Osteoblast (primary cell): Measurements from ENCODE around the gene RANBP2. TPM values are rescaled to one million over a fixed set of nuclear protein-coding genes. Genes with fewer than 3 reads are reported as not detected.

Source experiments
- DNase-seq: peaks from one replicate; pipeline ENCODE4 v3.0.0; 2011; ENCODE audit warnings: low spot score, mixed read lengths; ENCODE audit not compliant: insufficient read length; ENCODE audit errors: missing footprints
- H2AFZ ChIP-seq: 2 replicates; pipeline ENCODE4 v1.6.0; 2011; ENCODE audit warnings: mild to moderate bottlenecking, low read length
- H3K27ac ChIP-seq: 2 replicates; pipeline ENCODE4 v1.5.1; 2011; ENCODE audit warnings: mild to moderate bottlenecking, low read depth, low read length, moderate library complexity
- H3K27me3 ChIP-seq: 2 replicates; pipeline ENCODE4 v1.6.0; 2012; ENCODE audit warnings: mild to moderate bottlenecking, control low read depth, inconsistent platforms, low read length, moderate library complexity; ENCODE audit not compliant: insufficient read depth
- H3K36me3 ChIP-seq: 2 replicates; pipeline ENCODE4 v1.5.1; 2011; ENCODE audit warnings: mild to moderate bottlenecking, low read length, control low read depth, moderate library complexity; ENCODE audit not compliant: insufficient read depth
- H3K4me1 ChIP-seq: 2 replicates; pipeline ENCODE4 v1.5.1; 2011; ENCODE audit warnings: mild to moderate bottlenecking, low read length, control low read depth, moderate library complexity; ENCODE audit not compliant: insufficient read depth
- H3K4me2 ChIP-seq: 2 replicates; pipeline ENCODE4 v1.6.0; 2011; ENCODE audit warnings: mild to moderate bottlenecking, low read length; ENCODE audit not compliant: insufficient read depth
- H3K4me3 ChIP-seq: fragments of 200-600 bp; sonication (generic); 3 replicates; pipeline ENCODE4 v1.5.1; 2012; ENCODE audit warnings: mild to moderate bottlenecking, low read length, inconsistent platforms; ENCODE audit not compliant: insufficient read depth
- H3K79me2 ChIP-seq: 2 replicates; pipeline ENCODE4 v1.6.0; 2012; ENCODE audit warnings: mild to moderate bottlenecking, low read length, control low read depth, inconsistent platforms; ENCODE audit not compliant: insufficient read depth
- H3K9me3 ChIP-seq: 2 replicates; pipeline ENCODE4 v1.5.1; 2011; ENCODE audit warnings: low read depth, low read length, control low read depth
- H4K20me1 ChIP-seq: 2 replicates; pipeline ENCODE4 v1.6.0; 2012; ENCODE audit warnings: mild to moderate bottlenecking, low read length, control low read depth; ENCODE audit not compliant: insufficient read depth
- CTCF ChIP-seq: IDR thresholded peaks from 2 replicates; pipeline ENCODE4 v1.5.1; 2011; ENCODE audit warnings: mild to moderate bottlenecking, low read depth, low read length, moderate library complexity; ENCODE audit errors: extremely low read depth
- total RNA-seq: library from RNA; depleted of rRNA; stranded (reverse); fragments of >200 nt; gene quantifications from 2 replicates; pipeline ENCODE4 v1.2.3, GENCODE V29; 2012

Gene RANBP2
- total RNA-seq, 1 donor = 74.9 TPM

- DNase-seq = no peak
- Histone ChIP-seq H3K27me3 (no peaks in the 10 kb centered on the region), H3K4me3 (no peak overlapping the region), H3K36me3 (peaks cover 12% of the 10 kb centered on the region), H3K9me3 (no peaks in the 10 kb centered on the region), H3K4me1 (no peaks in the 10 kb centered on the region), H2AFZ (no peak overlapping the region), H4K20me1 (no peaks in the 10 kb centered on the region), H3K79me2 (peaks cover 8% of the 10 kb centered on the region), H3K27ac (no peak overlapping the region), H3K4me2 (no peak overlapping the region)
- no peak for TF ChIP-seq CTCF
Observed at GRCh38 chr2:108813732-108814131, 94.5 kb downstream of the RANBP2 start.

GRCh38 chr2:108820482-108820881, 101.2 kb downstream of the RANBP2 start:
- Histone ChIP-seq H3K4me1 (peaks cover 4% of the 10 kb centered on the region), H3K27ac (no peak overlapping the region), H3K4me3 (no peak overlapping the region), H3K36me3 (peaks cover 8% of the 10 kb centered on the region), H4K20me1 (no peaks in the 10 kb centered on the region), H3K79me2 (no peaks in the 10 kb centered on the region), H3K9me3 (no peaks in the 10 kb centered on the region), H3K4me2 (no peak overlapping the region), H2AFZ (no peak overlapping the region), H3K27me3 (no peaks in the 10 kb centered on the region)
- no peak for TF ChIP-seq CTCF
- no peak for DNase-seq

GRCh38 chr2:108823286-108823685, 104.0 kb downstream of the RANBP2 start:
- no peaks in the 10 kb centered on the region for H3K27me3 ChIP-seq
- H2AFZ ChIP-seq = no peak overlapping the region
- peaks cover 2% of the 10 kb centered on the region for H3K36me3 ChIP-seq
- H3K4me1 ChIP-seq = peaks cover 8% of the 10 kb centered on the region
- no peak overlapping the region for H3K4me3 ChIP-seq
- no peaks in the 10 kb centered on the region for H3K79me2 ChIP-seq
- no peaks in the 10 kb centered on the region for H3K9me3 ChIP-seq
- H4K20me1 ChIP-seq = no peaks in the 10 kb centered on the region
- DNase-seq = no peak
- H3K27ac ChIP-seq = no peak overlapping the region
- H3K4me2 ChIP-seq = no peak overlapping the region
- TF ChIP-seq CTCF = no peak

- Histone ChIP-seq H3K27me3 (no peaks in the 10 kb centered on the region), H4K20me1 (no peaks in the 10 kb centered on the region), H3K4me1 (peaks cover 8% of the 10 kb centered on the region), H2AFZ (no peak overlapping the region), H3K27ac (no peak overlapping the region), H3K4me3 (no peak overlapping the region), H3K4me2 (no peak overlapping the region), H3K79me2 (no peaks in the 10 kb centered on the region), H3K36me3 (peaks cover 2% of the 10 kb centered on the region), H3K9me3 (no peaks in the 10 kb centered on the region)
- no peak for DNase-seq
- no peak for TF ChIP-seq CTCF
Observed at GRCh38 chr2:108824316-108825070, 105.2 kb downstream of the RANBP2 start.
